ENCODE data around the gene GORASP1. TPM values are rescaled to one million over a fixed set of nuclear protein-coding genes. Genes with fewer than 3 reads are reported as not detected.
A peak's percentile ranks its signal among the peaks of the same experiment; 100 is the strongest.

GORASP1 gene
- total and polyA plus RNA-seq, 2 of the 8 experiments (the other 6 are each of a cell fraction or from before 2014, with no cell fraction given): 33.4 to 33.5 TPM

DNA sequence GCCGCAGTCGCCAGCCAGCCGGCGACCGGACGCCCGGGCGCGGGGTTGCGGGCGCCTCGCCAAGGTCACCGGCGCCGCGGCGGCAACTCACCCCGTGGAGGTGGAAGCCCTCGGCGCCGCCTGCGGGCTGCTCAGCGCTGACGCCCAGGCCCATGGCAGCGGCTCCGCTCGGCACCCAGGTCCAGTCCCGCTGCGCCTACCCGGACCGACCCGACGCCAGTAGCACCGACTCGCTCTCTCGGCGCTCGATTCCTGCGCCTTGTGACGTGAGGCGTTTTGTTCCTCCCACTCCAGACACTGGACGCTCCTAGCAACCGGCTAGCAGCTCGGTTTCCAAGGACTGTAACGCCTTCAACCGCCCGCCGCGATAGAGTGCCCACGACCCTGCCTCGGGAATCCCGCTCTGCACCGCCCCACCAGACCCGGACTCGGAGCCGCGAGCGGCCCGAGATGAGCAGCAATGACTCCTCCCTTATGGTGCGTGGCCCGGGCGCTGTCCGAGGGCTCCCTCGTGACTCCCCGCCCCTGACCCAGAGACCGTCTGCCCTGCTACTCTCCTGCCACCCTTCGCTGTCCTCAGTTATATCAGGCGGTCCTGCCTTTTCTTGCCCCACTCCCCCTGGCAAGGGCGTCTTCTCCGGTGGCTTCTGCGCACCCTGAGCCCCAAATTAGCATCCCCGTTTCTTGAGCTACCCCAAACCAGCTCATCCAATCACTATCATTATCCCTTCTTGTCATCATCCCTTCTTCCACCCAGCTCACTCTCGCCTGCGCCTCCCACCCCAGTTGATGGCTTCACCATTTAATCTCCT, at the start of gene GORASP1, which contains the start of gene TTC21A (continued):
- TF ChIP-seq TEAD4 (IDR thresholded peaks at IDR 0.05; ENCODE audit: low read depth, low read length) (0 out of 2 replicates have a peak, but pooled peaks have one; percentile 17), CTBP2 (IDR thresholded peaks at IDR 0.05; ENCODE audit: borderline replicate concordance, insufficient read depth, insufficient read length, low read length) (no peak), BACH1 (IDR thresholded peaks at IDR 0.05; ENCODE audit: low read length) (0 out of 2 replicates have a peak, but pooled peaks have one; percentile 15), CREB1 (IDR thresholded peaks at IDR 0.05) (peak; percentile 93), PHF8 (conservative IDR thresholded peaks at IDR 0.05; ENCODE audit: low read depth, low read length) (peak; percentile 22; the same call in 1 of the 2 replicates), RBBP5 (IDR thresholded peaks at IDR 0.05; ENCODE audit: borderline replicate concordance, low read depth, low read length) (peak; percentile 36; the same call in 1 of the 2 replicates), KDM4A (IDR thresholded peaks at IDR 0.05; ENCODE audit: low read depth, low read length, severe bottlenecking) (peak; percentile 97)

Measured in H1 (cell line).